GM21367 (cell line): ENCODE data around the gene CDCP1.
"Not testable (repeated sequence)": the region's sequence is repeated elsewhere in the genome, so short reads cannot be mapped to it uniquely, and the experiment has no call there.

Experiments used
- ATAC-seq: cut with Tn5 transposase; IDR thresholded peaks from one replicate; pipeline ENCODE4 v1.9.1; 2021; ENCODE audit not compliant: unreplicated experiment

The CDCP1 gene

GRCh38 chr3:45057557-45057956, 88.6 kb downstream of the CDCP1 start:
- ATAC-seq, result no peak

- no peak for ATAC-seq
Observed at GRCh38 chr3:45056608-45057301, 89.4 kb downstream of the CDCP1 start.

- ATAC-seq, result no peak
Observed at GRCh38 chr3:45055411-45056143, 90.6 kb downstream of the CDCP1 start.

- no peak for ATAC-seq
Observed at GRCh38 chr3:45055032-45055410, 91.2 kb downstream of the CDCP1 start.

GRCh38 chr3:45054196-45054857, 91.9 kb downstream of the CDCP1 start:
- no peak for ATAC-seq

DNA sequence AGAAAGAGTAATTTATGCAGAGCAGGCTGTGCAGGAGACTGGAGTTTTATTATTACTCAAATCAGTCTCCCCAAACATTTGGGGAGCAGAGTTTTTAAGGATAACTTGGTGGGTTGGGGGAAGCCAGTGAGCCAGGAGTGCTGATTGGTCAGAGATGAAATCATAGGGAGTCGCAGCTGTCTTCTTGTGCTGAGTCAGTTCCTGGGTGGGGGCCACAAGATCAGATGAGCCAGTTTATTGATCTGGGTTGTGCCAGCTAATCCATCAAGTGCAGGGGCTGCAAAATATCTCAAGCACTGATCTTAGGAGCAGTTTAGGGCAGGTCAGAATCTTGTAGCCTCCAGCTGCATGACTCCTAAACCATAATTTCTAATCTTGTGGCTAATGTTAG, 92.4 kb downstream of the CDCP1 start:
- not testable (repeated sequence) for ATAC-seq

- ATAC-seq, result no peak
Observed at GRCh38 chr3:45051685-45052084, 94.5 kb downstream of the CDCP1 start.

- ATAC-seq, result no peak
Observed at GRCh38 chr3:45049807-45050206, 96.4 kb downstream of the CDCP1 start.

- ATAC-seq, result no peak
Observed at GRCh38 chr3:45048244-45048643, 97.9 kb downstream of the CDCP1 start.

DNA sequence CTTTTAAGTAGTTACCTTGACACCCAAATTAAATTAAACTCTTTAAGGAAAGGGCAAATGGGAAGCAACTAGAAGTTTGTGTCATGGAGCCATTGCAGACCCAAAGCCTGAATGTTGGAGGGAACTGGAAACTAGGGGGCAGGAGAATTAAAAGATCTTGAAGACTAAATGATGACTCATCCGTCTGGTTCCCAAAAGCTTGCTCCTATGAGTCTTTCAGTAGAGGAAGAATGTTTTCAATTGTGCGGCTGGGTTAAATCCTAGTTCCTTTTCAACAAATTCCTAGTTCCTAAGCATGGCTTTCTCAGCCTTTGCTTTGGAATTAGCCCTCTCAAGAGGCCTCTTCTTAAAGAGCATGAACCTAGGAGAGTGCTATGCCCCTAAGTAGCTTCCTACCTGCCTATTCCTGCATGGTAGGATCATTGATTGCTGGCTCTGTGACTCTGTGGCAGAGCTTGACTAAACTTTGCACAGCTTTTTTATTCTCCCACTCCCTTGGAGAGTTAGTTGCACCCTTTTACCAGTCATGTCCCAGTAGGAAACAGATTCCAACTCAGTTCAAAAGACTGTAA, 102.4 kb downstream of the CDCP1 start:
- ATAC-seq, result no peak

GRCh38 chr3:45042162-45042561, 104.0 kb downstream of the CDCP1 start:
- ATAC-seq, result no peak

- ATAC-seq, result no peak
Observed at GRCh38 chr3:45041666-45042065, 104.5 kb downstream of the CDCP1 start.

DNA sequence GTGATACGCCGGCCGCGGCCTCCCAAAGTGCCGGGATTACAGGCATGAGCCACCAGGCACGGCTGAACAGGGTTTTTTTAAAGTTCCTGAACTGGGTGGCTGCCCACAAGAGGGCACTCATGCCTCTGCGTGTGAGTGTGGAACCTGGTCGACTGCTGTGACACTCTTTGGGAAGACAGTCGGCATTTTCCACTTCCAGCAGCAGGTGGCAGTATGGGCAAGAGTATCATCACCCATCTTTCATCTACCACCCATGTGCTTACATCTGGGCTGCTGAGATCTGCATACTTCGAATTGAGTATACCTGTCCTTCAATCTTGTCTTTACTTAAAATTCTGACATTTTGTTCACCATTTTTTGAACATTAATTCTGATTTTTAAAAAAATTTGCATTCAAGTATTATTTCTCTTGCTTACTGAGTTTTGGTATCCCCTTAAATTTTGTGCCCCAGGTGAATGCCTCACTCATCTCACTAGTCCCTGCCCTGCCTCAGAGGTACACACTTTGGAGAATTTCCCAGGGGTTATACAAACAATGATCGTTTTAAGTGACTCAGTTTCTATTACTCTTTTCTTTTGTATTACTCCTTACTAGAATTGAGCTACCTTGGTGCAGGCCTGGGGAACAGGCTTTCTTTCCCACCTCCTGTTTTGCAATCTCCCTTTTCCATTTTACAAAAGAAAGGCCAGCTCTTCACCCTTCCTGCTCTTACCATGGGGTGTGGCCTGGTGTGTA, 108.3 kb downstream of the CDCP1 start:
- peak; percentile 62 for ATAC-seq

DNA sequence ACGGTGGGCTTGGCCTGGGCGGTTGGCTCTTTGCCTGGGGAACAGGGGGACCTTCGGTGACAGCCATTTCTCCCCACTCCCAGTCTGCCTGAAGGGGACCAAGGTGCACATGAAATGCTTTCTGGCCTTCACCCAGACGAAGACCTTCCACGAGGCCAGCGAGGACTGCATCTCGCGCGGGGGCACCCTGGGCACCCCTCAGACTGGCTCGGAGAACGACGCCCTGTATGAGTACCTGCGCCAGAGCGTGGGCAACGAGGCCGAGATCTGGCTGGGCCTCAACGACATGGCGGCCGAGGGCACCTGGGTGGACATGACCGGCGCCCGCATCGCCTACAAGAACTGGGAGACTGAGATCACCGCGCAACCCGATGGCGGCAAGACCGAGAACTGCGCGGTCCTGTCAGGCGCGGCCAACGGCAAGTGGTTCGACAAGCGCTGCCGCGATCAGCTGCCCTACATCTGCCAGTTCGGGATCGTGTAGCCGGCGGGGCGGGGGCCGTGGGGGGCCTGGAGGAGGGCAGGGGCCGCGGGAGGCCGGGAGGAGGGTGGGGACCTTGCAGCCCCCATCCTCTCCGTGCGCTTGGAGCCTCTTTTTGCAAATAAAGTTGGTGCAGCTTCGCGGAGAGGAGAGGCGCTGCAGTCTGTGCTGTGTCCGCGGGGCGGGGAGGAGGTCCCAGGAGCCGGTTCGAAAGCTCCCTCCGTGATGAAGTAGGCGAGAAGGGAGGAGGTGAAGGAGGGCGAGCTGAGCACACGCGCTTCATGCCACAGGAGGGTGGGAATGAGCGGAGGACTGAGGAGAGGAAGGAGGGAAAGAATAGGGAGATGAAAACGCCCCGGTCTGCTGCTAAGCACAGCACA, 110.5 kb downstream of the CDCP1 start:
- no peak for ATAC-seq

DNA sequence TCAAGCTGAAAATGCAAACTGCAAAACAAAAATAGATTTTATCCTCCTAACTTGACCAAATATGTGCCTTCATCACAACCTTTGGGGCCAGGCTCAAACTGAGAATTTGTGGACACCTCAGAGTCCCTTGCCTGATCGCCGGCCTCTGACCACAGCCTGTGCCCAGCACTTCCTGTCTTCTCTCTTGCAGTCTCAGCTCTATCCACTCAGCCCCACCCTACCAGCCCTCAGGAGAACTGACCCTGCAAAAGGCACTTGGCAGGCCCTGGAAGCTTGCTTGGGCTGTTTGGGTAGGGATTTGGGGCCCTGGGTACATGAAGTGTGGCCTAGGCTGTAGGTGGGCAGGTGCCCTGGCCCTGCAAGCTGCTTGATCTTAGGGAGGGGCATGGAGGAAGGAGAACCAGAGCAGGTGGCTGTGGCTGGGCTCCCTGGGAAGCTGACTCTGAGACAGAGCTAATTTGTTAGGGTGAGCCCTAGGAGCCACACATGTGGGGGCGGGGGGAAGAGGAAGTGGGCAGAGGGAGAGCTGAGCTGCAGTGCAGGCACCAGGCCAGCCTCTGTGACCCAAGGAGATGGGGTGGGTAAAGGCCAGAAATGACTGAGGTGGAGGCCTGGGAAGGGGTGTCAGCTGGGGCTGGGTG, 111.4 kb downstream of the CDCP1 start:
- no peak for ATAC-seq

DNA sequence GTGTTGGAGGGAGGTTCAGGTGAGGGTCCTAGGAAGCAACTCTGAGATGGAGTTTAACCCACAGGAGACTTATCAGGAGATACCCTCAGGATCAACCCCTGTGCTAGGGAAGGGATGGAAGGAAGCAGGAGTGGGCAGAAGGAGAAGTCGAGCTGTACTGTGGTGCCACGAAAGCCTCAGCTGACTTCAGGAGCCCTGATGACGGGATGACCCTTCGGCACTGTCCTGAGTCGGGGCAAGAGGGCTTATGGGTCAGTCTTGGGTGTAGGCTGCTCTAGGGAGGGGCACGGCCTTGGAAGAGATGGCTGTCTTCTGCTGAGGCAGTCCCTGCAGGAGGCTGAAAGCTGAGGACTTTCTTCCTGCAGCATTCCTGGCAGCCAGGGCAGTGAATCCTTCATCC, 112.4 kb downstream of the CDCP1 start:
- ATAC-seq, result no peak
